Endothelial cell of umbilical vein (primary cell): Measurements from ENCODE around the gene PPP1R12A. TPM values are rescaled to one million over a fixed set of nuclear protein-coding genes. Genes with fewer than 3 reads are reported as not detected.

Experiments used
- BruUV-seq: library from RNA; stranded (reverse); fragments of 400-500 nt; replicated peaks from 2 replicates; lab custom pipeline; 2021; lab: Mats Ljungman, UMichigan
- CTCF ChIA-PET: fragments of 300-600, 350-600 bp; sonication (Branson Sonifier 250); formaldehyde crosslinking; loops from one replicate; lab custom pipeline; 2021; ENCODE audit warnings: antibody characterized with exemption, inconsistent platforms; lab: Charles Lee
- POLR2A ChIA-PET: fragments of 300-600, 350-600 bp; sonication (Branson Sonifier 250); formaldehyde crosslinking; loops from one replicate; lab custom pipeline; 2021; ENCODE audit warnings: antibody characterized with exemption, inconsistent platforms; lab: Charles Lee
- DNase-seq: peaks from one replicate; pipeline ENCODE4 v3.0.0-alpha.2; 2011; ENCODE audit warnings: low read depth, low spot score
- FAIRE-seq: peaks from 2 replicates; lab custom pipeline; 2011; peaks lifted over from hg19 to GRCh38; lab: Jason Lieb, UNC
- H2AFZ ChIP-seq: 2 replicates; pipeline ENCODE4 v1.6.0; 2012; ENCODE audit warnings: low read depth, low read length, control low read depth, inconsistent platforms
- H3K27ac ChIP-seq: 2 replicates; pipeline ENCODE4 v1.5.1; 2011; ENCODE audit warnings: low read depth, mild to moderate bottlenecking, control low read depth, low read length, moderate library complexity; ENCODE audit not compliant: insufficient read depth
- H3K27me3 ChIP-seq, 2 experiments: 2 replicates each; pipeline versions ENCODE4 v1.6.0 to v1.6.1; 2011; ENCODE audit warnings: low read length in 2 of 2, mixed read lengths in 1 of 2; ENCODE audit not compliant: control insufficient read depth in 2 of 2, insufficient read depth in 2 of 2
- H3K36me3 ChIP-seq, 2 experiments: 2 replicates in 1 of 2; 3 replicates in 1 of 2; pipeline ENCODE4 v1.5.1; 2011; ENCODE audit warnings: low read length in 2 of 2, mild to moderate bottlenecking in 1 of 2, moderate library complexity in 1 of 2; ENCODE audit not compliant: control insufficient read depth in 2 of 2, insufficient read depth in 2 of 2; ENCODE audit errors: extremely low read depth in 1 of 2
- H3K4me1 ChIP-seq: 3 replicates; pipeline ENCODE4 v1.5.1; 2011; ENCODE audit warnings: mild to moderate bottlenecking, low read length; ENCODE audit not compliant: control insufficient read depth, insufficient read depth; ENCODE audit errors: extremely low read depth
- H3K4me2 ChIP-seq: 2 replicates; pipeline ENCODE4 v1.6.1; 2011; ENCODE audit warnings: low read length, control low read depth, mixed read lengths; ENCODE audit not compliant: insufficient read depth
- H3K4me3 ChIP-seq, 3 experiments: fragments of 200-600 bp in 1 of 3; sonication (generic), shearing (Covaris generic) in 1 of 3; replicated peaks in 1 of 3; 2 replicates each; pipeline ENCODE4 v1.5.1; 2011 to 2016; ENCODE audit warnings: control low read depth in 3 of 3, low read length in 3 of 3, mild to moderate bottlenecking in 2 of 3, inconsistent platforms in 1 of 3, low read depth in 1 of 3, moderate library complexity in 1 of 3; ENCODE audit not compliant: insufficient read depth in 1 of 3
- H3K79me2 ChIP-seq: 2 replicates; pipeline ENCODE4 v1.6.0; 2012; ENCODE audit warnings: low read length, inconsistent platforms; ENCODE audit not compliant: control insufficient read depth, insufficient read depth
- H3K9ac ChIP-seq: replicated peaks from 2 replicates; pipeline ENCODE3; 2011; ENCODE audit warnings: low read length, control low read depth; ENCODE audit not compliant: insufficient read depth; ENCODE audit errors: extremely low read depth
- H3K9me1 ChIP-seq: replicated peaks from 3 replicates; pipeline ENCODE4 v1.6.0; 2011; ENCODE audit warnings: mild to moderate bottlenecking, low read length; ENCODE audit not compliant: control insufficient read depth, insufficient read depth; ENCODE audit errors: extremely low read depth
- H3K9me3 ChIP-seq: replicated peaks from 2 replicates; pipeline ENCODE4 v1.5.1; 2012; ENCODE audit warnings: low read length, inconsistent platforms; ENCODE audit not compliant: control insufficient read depth, insufficient read depth
- H4K20me1 ChIP-seq: replicated peaks from 2 replicates; pipeline ENCODE3; 2011; ENCODE audit warnings: mild to moderate bottlenecking, low read length; ENCODE audit not compliant: control insufficient read depth, insufficient read depth; ENCODE audit errors: extremely low read depth
- EZH2 ChIP-seq: IDR thresholded peaks from 2 replicates; pipeline ENCODE4 v1.6.1; 2012; ENCODE audit warnings: borderline replicate concordance, low read depth, mild to moderate bottlenecking, moderate library complexity, low read length, inconsistent platforms; ENCODE audit not compliant: severe bottlenecking
- FOS ChIP-seq: IDR thresholded peaks from 2 replicates; pipeline ENCODE4 v1.6.1; 2011; ENCODE audit warnings: mild to moderate bottlenecking, low read length, moderate library complexity, borderline replicate concordance; ENCODE audit not compliant: insufficient read depth
- GATA2 ChIP-seq: IDR thresholded peaks from 2 replicates; pipeline ENCODE4 v1.7.0; 2011; ENCODE audit warnings: low read depth, mild to moderate bottlenecking, moderate library complexity, mixed read lengths, low read length; ENCODE audit not compliant: insufficient read length, insufficient read depth
- JUN ChIP-seq: IDR thresholded peaks from 2 replicates; pipeline ENCODE4 v1.6.1; 2011; ENCODE audit warnings: borderline replicate concordance, low read depth; ENCODE audit not compliant: insufficient read length, insufficient read depth
- MYC ChIP-seq: IDR thresholded peaks from one replicate; pipeline ENCODE4 v1.6.1; 2011; ENCODE audit warnings: mild to moderate bottlenecking, low read depth, low read length
- POLR2A ChIP-seq: IDR thresholded peaks from 2 replicates; pipeline ENCODE4 v1.6.1; 2012; ENCODE audit warnings: low read depth, mild to moderate bottlenecking, control low read depth, low read length
- POLR2AphosphoS5 ChIP-seq: IDR thresholded peaks from 2 replicates; pipeline ENCODE4 v1.6.1; 2012; ENCODE audit warnings: low read depth, mild to moderate bottlenecking, control low read depth, low read length, moderate library complexity; ENCODE audit not compliant: insufficient read depth
- dilution Hi-C: fragments of 300-500 bp; cut with MboI; formaldehyde crosslinking; loops from one replicate; pipeline ENCODE4 v1.15.0; 2019; ENCODE audit warnings: low sequenced_read_pairs; ENCODE audit not compliant: extremely low pct_ligation_motif_present
- intact Hi-C: fragments of 100-400 bp; cut with micrococcal nuclease; formaldehyde crosslinking; loops from one replicate; pipeline ENCODE4 v1.10.0; 2022
- polyA plus RNA-seq, 4 experiments: library from polyadenylated mRNA; depleted of rRNA in 3 of 4; stranded (reverse) in 3 of 4; unstranded in 1 of 4; fragments of >200 nt; gene quantifications; 2 replicates each; pipeline versions ENCODE4 v1.2.1 to v1.2.3, GENCODE V29; 2011 to 2012; ENCODE audit warnings: missing spikeins in 1 of 4
- small RNA-seq: library from RNA; depleted of rRNA; stranded (forward); fragments of <200 nt; gene quantifications from one replicate; pipeline ENCODE3, GENCODE V24; 2012; ENCODE audit warnings: low replicate concordance, low read depth; ENCODE audit not compliant: insufficient read depth, insufficient read length
- total RNA-seq: library from RNA; stranded (reverse); gene quantifications from 2 replicates; pipeline ENCODE4 v1.2.3, GENCODE V29; 2021
- TF ChIP-seq, protein P1 (sequence below): IDR thresholded peaks from 2 replicates; pipeline ENCODE4 v1.6.1; 2011; ENCODE audit not compliant: insufficient read depth, insufficient read length
- TF ChIP-seq, protein P2 (sequence below), 2 donors: IDR thresholded peaks; 1 replicate in 1 of 2; 2 replicates in 1 of 2; pipeline ENCODE4 v1.5.1; 2011; ENCODE audit warnings: low read length in 2 of 2, mild to moderate bottlenecking in 2 of 2, moderate library complexity in 2 of 2, control low read depth in 1 of 2, inconsistent platforms in 1 of 2, low read depth in 1 of 2; ENCODE audit not compliant: insufficient read depth in 1 of 2; ENCODE audit errors: extremely low read depth in 1 of 2

The PPP1R12A gene
- total and polyA plus RNA-seq, 2 donors (not counting 3 experiments of a cell fraction or from before 2014, with no cell fraction given), result 12.9 to 83.9 TPM

DNA sequence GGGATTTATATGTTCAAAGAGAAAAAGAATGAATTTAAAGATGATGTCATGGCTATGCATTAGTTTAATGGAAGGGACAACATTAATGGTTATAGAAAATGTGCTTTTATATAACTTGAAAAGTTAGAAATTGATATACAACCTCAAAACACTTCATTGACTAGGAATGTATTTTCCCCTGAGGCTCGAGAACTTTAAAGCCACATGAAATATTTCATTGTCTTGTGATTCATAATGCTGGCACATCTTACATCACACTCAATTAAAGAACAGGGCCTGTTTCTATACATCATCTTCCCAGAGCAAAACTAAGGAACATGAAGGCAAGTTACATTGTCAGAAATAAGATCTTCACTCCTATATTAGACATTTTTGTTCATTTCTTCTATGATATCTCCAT lies 208.9 kb downstream of the PPP1R12A start:
- Histone ChIP-seq H3K79me2 (no peaks in the 10 kb centered on the region), H3K27ac (no peak overlapping the region), H3K4me3 (no peak overlapping the region), H3K9me1 (no peaks in the 10 kb centered on the region), H3K36me3 (no peaks in the 10 kb centered on the region), H3K4me2 (no peak overlapping the region), H4K20me1 (no peaks in the 10 kb centered on the region), H3K9ac (no peak overlapping the region), H3K9me3 (no peaks in the 10 kb centered on the region), H3K27me3 (no peaks in the 10 kb centered on the region), H3K4me1 (no peaks in the 10 kb centered on the region), H2AFZ (no peak overlapping the region)
- ChIA-PET CTCF (interaction anchor here (0.6 to 1.6 kb wide), 3 partner anchors 12 to 84 kb away, joined by 4 read pairs; no protein-coding TSS in a partner anchor), POLR2A (no interaction called here)
- TF ChIP-seq, protein P1, sequence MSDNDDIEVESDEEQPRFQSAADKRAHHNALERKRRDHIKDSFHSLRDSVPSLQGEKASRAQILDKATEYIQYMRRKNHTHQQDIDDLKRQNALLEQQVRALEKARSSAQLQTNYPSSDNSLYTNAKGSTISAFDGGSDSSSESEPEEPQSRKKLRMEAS, result no peak
- TF ChIP-seq MYC (no peak), GATA2 (no peak), POLR2A (no peak), JUN (no peak), POLR2AphosphoS5 (no peak), EZH2 (no peak), FOS (no peak)
- TF ChIP-seq, protein P2, sequence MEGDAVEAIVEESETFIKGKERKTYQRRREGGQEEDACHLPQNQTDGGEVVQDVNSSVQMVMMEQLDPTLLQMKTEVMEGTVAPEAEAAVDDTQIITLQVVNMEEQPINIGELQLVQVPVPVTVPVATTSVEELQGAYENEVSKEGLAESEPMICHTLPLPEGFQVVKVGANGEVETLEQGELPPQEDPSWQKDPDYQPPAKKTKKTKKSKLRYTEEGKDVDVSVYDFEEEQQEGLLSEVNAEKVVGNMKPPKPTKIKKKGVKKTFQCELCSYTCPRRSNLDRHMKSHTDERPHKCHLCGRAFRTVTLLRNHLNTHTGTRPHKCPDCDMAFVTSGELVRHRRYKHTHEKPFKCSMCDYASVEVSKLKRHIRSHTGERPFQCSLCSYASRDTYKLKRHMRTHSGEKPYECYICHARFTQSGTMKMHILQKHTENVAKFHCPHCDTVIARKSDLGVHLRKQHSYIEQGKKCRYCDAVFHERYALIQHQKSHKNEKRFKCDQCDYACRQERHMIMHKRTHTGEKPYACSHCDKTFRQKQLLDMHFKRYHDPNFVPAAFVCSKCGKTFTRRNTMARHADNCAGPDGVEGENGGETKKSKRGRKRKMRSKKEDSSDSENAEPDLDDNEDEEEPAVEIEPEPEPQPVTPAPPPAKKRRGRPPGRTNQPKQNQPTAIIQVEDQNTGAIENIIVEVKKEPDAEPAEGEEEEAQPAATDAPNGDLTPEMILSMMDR (IDR thresholded peaks at IDR 0.05; ENCODE audit: extremely low read depth in 1 of 2, insufficient read depth in 1 of 2, low read depth in 1 of 2, low read length in 2 of 2), result no peak
- dilution Hi-C loops (no loop called here), intact Hi-C loops (no loop called here)
- FAIRE-seq (no peak), DNase-seq (no peak)
- no TSS peak for BruUV-seq

Small RNA genes lying within 50 kb of the gene (small RNA-seq; reads per million reads assigned to genes)
- gene RNA5SP363, result not detected

Other genes with a start within 250 kb of the PPP1R12A start
- 154 and 175 TPM in 2 replicates for gene PAWR, start 244.1 kb downstream of the PPP1R12A start, total RNA-seq
- gene PAWR, start 244.1 kb downstream of the PPP1R12A start, polyA plus RNA-seq, result 16.2 and 18.3 TPM in 2 replicates
- 2.0 and 3.1 TPM in 2 replicates for gene OTOGL, start 164.4 kb upstream of the PPP1R12A start, total RNA-seq
- gene OTOGL, start 164.4 kb upstream of the PPP1R12A start, polyA plus RNA-seq, result 0.76 and 1.4 TPM in 2 replicates